Measurements from ENCODE around the gene VPS4A.

- TF ChIP-seq CTCF (IDR thresholded peaks at IDR 0.05) (no peak), POLR2A (IDR thresholded peaks at IDR 0.05; ENCODE audit: low read depth) (no peak), EP300 (IDR thresholded peaks at IDR 0.05) (no peak)
Observed at GRCh38 chr16:69309316-69309715, 1.8 kb upstream of the VPS4A start.

Measured in esophagus muscularis mucosa (tissue), 4 donors.